ENCODE results near the gene NF1. TPM values are rescaled to one million over a fixed set of nuclear protein-coding genes. Genes with fewer than 3 reads are reported as not detected.

The NF1 gene
- total RNA-seq, 3 donors from 2014 or later: 61.6 to 129 (median 97.7) TPM

DNA sequence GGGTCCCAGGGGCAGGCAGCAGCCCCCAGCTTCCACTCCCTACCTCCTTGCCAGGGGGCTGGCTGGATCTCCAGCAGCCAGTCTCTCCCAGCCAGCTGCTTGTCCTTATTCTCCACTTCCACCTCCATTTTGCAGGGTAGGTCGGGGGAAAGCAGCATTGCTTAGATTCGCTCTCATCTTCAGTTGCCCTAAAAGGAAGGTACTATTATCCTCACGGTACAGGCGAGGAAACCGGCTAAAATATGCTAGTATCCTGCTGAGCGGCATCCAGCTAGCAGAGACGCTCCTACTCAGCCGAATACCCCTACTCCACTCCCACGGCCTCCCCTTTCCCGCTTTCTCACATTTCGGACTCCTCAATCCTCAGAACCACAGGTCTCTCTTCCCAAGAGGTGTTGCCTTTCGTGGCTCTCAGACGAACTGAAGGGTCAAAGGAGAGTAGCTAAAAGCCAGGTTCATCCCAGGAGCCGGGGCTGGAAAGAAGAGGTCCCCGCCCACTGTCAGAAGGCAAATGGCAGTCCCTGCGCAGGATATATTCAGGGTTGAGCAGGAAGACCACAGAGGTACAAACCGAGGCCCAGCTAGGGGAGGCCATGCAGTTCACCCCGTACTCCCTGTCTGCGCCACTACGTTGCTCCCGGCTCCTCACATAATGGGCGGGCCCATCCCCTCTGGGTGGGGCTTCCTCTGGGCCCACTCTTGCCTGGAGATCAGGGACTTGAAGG is 295.0 kb downstream of the NF1 start:
- Histone ChIP-seq H3K27ac (no peak overlapping the region), H3K27me3 (peaks cover 3 to 36% of the 10 kb centered on the region in 2 donors), H3K4me1 (peaks cover 0 to 5% of the 10 kb centered on the region in 2 donors), H3K4me3 (no peak overlapping the region), H3K9me3 (no peaks in the 10 kb centered on the region), H3K36me3 (no peaks in the 10 kb centered on the region)
- TF ChIP-seq POLR2AphosphoS5 (IDR thresholded peaks at IDR 0.05): no peak
- TF ChIP-seq POLR2A (IDR thresholded peaks at IDR 0.05): no peak
- TF ChIP-seq CTCF (IDR thresholded peaks at IDR 0.05): no peak
- intact Hi-C loops (cut with DNase I; ENCODE audit: low total_unique reads): no loop called here
- no peak for DNase-seq (ENCODE audit: low spot score in 2 of 2)

- H3K9me3 ChIP-seq: no peaks in the 10 kb centered on the region
- H3K36me3 ChIP-seq: no peaks in the 10 kb centered on the region
- no peak overlapping the region for H3K4me3 ChIP-seq
- H3K27ac ChIP-seq: no peak overlapping the region
- H3K4me1 ChIP-seq: peaks cover 0 to 5% of the 10 kb centered on the region in 2 donors
- no peak for DNase-seq (ENCODE audit: low spot score in 2 of 2)
- peaks cover 3 to 36% of the 10 kb centered on the region in 2 donors for H3K27me3 ChIP-seq
- no peak for TF ChIP-seq POLR2A (IDR thresholded peaks at IDR 0.05)
- TF ChIP-seq CTCF (IDR thresholded peaks at IDR 0.05): no peak
- no peak for TF ChIP-seq POLR2AphosphoS5 (IDR thresholded peaks at IDR 0.05)
- intact Hi-C loops (cut with DNase I; ENCODE audit: low total_unique reads): no loop called here
Observed at GRCh38 chr17:31390426-31390747, 295.6 kb downstream of the NF1 start.

DNA sequence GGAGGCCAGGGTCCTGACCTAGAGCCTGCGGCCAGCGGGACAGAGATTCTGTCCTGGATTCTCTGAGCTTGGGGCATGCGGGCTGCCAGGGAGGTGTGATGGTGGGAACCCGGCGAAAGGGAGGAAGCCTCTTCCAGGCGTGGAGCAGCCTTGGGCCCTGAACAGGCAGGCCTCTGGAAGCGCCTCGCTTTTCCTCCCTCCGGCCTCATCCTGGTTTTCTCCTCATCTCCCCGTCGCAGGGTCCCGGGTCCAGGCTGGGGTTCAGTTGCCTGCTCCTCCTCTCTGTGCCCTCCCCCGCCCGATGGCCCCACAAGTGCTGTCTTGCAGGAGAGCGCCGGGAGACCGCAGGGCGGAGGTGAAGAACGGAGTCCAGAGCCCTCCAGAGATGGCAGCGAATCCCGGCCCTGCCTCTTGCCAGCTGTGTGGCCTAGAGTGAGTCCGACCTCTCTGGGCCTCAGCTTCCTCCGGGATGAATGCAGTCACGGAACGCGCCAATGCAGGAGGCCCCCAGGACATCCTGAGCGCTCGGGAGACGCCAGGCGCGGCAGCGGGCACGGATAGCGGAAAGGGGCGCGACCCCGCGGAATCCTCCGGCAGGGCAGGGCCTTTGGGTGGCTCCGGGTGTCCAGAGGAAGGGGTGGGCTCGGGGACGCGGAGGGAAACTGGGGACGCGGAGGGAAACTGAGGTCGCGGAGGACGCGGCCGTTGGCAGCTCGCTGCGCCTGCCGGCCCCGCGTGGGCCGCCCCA is 296.1 kb downstream of the NF1 start:
- peaks cover 3 to 36% of the 10 kb centered on the region in 2 donors for H3K27me3 ChIP-seq

GRCh38 chr17:31391496-31391949 is 296.7 kb downstream of the NF1 start, which contains the start of gene RAB11FIP4:
Gene RAB11FIP4 (plus strand): TSS chr17:31391675. CDS start chr17:31391853, 178 bp downstream.
- no peak for DNase-seq (ENCODE audit: low spot score in 2 of 2)
- Histone ChIP-seq H3K27ac (no peak within 1 kb of the TSS), H3K9me3 (no peaks in the 10 kb centered on the region), H3K4me1 (peaks cover 0 to 5% of the 10 kb centered on the region in 2 donors), H3K36me3 (no peaks in the 10 kb centered on the region), H3K27me3 (peaks cover 3 to 39% of the 10 kb centered on the region in 2 donors), H3K4me3 (peak within 1 kb of the TSS; percentile 49 to 71 (median 56))
- TF ChIP-seq POLR2A (IDR thresholded peaks at IDR 0.05) (no peak), POLR2AphosphoS5 (IDR thresholded peaks at IDR 0.05) (no peak)
- intact Hi-C loops (cut with DNase I; ENCODE audit: low total_unique reads): no loop called here

More for the DNA sequence above, 296.1 kb downstream of the NF1 start:
- DNase-seq (ENCODE audit: low spot score in 2 of 2): no peak
- intact Hi-C loops (cut with DNase I; ENCODE audit: low total_unique reads): no loop called here
- Histone ChIP-seq H3K4me3 (peak overlapping the region; percentile 49 to 71 (median 56)), H3K36me3 (no peaks in the 10 kb centered on the region), H3K9me3 (no peaks in the 10 kb centered on the region), H3K27ac (no peak overlapping the region), H3K4me1 (peaks cover 0 to 5% of the 10 kb centered on the region in 2 donors)
- TF ChIP-seq POLR2A (IDR thresholded peaks at IDR 0.05): no peak
- TF ChIP-seq CTCF (IDR thresholded peaks at IDR 0.05): no peak

GRCh38 chr17:31392002-31392855 is 297.5 kb downstream of the NF1 start:
- Histone ChIP-seq H3K27ac (no peak overlapping the region), H3K4me1 (peaks cover 0 to 5% of the 10 kb centered on the region in 2 donors), H3K36me3 (no peaks in the 10 kb centered on the region), H3K27me3 (peaks cover 3 to 43% of the 10 kb centered on the region in 2 donors), H3K9me3 (no peaks in the 10 kb centered on the region), H3K4me3 (peak overlapping the region; percentile 49 to 71 (median 56))
- TF ChIP-seq CTCF (IDR thresholded peaks at IDR 0.05) (no peak), POLR2A (IDR thresholded peaks at IDR 0.05) (no peak), POLR2AphosphoS5 (IDR thresholded peaks at IDR 0.05) (no peak)
- DNase-seq (ENCODE audit: low spot score in 2 of 2): no peak
- intact Hi-C loops (cut with DNase I; ENCODE audit: low total_unique reads): no loop called here
